ENCODE results near the gene PRRG2. TPM values are rescaled to one million over a fixed set of nuclear protein-coding genes. Genes with fewer than 3 reads are reported as not detected.

Gene PRRG2
- total and polyA plus RNA-seq, 2 of the 13 experiments (the other 11 are each of a cell fraction or from before 2014, with no cell fraction given): 0.66 to 0.82 TPM

- TF ChIP-seq, protein P1, sequence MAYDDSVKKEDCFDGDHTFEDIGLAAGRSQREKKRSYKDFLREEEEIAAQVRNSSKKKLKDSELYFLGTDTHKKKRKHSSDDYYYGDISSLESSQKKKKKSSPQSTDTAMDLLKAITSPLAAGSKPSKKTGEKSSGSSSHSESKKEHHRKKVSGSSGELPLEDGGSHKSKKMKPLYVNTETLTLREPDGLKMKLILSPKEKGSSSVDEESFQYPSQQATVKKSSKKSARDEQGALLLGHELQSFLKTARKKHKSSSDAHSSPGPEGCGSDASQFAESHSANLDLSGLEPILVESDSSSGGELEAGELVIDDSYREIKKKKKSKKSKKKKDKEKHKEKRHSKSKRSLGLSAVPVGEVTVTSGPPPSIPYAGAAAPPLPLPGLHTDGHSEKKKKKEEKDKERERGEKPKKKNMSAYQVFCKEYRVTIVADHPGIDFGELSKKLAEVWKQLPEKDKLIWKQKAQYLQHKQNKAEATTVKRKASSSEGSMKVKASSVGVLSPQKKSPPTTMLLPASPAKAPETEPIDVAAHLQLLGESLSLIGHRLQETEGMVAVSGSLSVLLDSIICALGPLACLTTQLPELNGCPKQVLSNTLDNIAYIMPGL (CRISPR knock-in tag; IDR thresholded peaks at IDR 0.05; ENCODE audit: borderline replicate concordance in 1 of 2, low read depth in 1 of 2): no peak
- TF ChIP-seq ZNF639 (CRISPR knock-in tag; conservative IDR thresholded peaks at IDR 0.05): no peak
- TF ChIP-seq ZMYM3 (CRISPR knock-in tag; IDR thresholded peaks at IDR 0.05): no peak
- TF ChIP-seq ZFP36L2 (CRISPR knock-in tag; IDR thresholded peaks at IDR 0.05): no peak
- TF ChIP-seq, protein P2, sequence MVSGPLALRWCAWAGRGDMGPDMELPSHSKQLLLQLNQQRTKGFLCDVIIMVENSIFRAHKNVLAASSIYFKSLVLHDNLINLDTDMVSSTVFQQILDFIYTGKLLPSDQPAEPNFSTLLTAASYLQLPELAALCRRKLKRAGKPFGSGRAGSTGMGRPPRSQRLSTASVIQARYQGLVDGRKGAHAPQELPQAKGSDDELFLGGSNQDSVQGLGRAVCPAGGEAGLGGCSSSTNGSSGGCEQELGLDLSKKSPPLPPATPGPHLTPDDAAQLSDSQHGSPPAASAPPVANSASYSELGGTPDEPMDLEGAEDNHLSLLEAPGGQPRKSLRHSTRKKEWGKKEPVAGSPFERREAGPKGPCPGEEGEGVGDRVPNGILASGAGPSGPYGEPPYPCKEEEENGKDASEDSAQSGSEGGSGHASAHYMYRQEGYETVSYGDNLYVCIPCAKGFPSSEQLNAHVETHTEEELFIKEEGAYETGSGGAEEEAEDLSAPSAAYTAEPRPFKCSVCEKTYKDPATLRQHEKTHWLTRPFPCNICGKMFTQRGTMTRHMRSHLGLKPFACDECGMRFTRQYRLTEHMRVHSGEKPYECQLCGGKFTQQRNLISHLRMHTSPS (CRISPR knock-in tag; IDR thresholded peaks at IDR 0.05; ENCODE audit: low read depth): no peak
- TF ChIP-seq MED8 (CRISPR knock-in tag; IDR thresholded peaks at IDR 0.05; ENCODE audit: insufficient replicate concordance): no peak
- TF ChIP-seq ZNF460 (CRISPR knock-in tag; IDR thresholded peaks at IDR 0.05; ENCODE audit: borderline replicate concordance): no peak
- TF ChIP-seq, protein P3, sequence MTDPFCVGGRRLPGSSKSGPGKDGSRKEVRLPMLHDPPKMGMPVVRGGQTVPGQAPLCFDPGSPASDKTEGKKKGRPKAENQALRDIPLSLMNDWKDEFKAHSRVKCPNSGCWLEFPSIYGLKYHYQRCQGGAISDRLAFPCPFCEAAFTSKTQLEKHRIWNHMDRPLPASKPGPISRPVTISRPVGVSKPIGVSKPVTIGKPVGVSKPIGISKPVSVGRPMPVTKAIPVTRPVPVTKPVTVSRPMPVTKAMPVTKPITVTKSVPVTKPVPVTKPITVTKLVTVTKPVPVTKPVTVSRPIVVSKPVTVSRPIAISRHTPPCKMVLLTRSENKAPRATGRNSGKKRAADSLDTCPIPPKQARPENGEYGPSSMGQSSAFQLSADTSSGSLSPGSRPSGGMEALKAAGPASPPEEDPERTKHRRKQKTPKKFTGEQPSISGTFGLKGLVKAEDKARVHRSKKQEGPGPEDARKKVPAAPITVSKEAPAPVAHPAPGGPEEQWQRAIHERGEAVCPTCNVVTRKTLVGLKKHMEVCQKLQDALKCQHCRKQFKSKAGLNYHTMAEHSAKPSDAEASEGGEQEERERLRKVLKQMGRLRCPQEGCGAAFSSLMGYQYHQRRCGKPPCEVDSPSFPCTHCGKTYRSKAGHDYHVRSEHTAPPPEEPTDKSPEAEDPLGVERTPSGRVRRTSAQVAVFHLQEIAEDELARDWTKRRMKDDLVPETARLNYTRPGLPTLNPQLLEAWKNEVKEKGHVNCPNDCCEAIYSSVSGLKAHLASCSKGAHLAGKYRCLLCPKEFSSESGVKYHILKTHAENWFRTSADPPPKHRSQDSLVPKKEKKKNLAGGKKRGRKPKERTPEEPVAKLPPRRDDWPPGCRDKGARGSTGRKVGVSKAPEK (CRISPR knock-in tag; IDR thresholded peaks at IDR 0.05; ENCODE audit: borderline replicate concordance): no peak
Observed at GRCh38 chr19:49551531-49551930, 29.6 kb upstream of the PRRG2 start (continued).

Measured in HepG2 (cell line).